ENCODE data around the gene NAV2.

The NAV2 gene

GRCh38 chr11:19879307-19880087 lies 166.9 kb downstream of the NAV2 start:
- ATAC-seq (ENCODE audit: insufficient read depth, low read depth) (no peak), DNase-seq (no peak)
- no peak overlapping the region for H3K4me3 ChIP-seq (ENCODE audit: low read depth in 1 of 2, low read length in 2 of 2)
- no peak overlapping the region for H3K9ac ChIP-seq (ENCODE audit: low read depth, low read length)
- no peaks in the 10 kb centered on the region; the same call in 1 of the 2 replicates for H4K20me1 ChIP-seq (ENCODE audit: insufficient read depth, low read length)
- no peaks in the 10 kb centered on the region for H3K4me1 ChIP-seq (ENCODE audit: insufficient read depth, low read length)
- no peaks in the 10 kb centered on the region for H3K79me2 ChIP-seq (ENCODE audit: insufficient read depth, low read length)
- H2AFZ ChIP-seq (ENCODE audit: low read depth, low read length), result no peak overlapping the region
- no peaks in the 10 kb centered on the region for H3K36me3 ChIP-seq (ENCODE audit: insufficient read depth, low read length)
- H3K27ac ChIP-seq (ENCODE audit: low read length), result no peak overlapping the region
- TF ChIP-seq EZH2 (IDR thresholded peaks at IDR 0.05; ENCODE audit: borderline replicate concordance, low read depth, low read length, severe bottlenecking), result no peak
- no peak for TF ChIP-seq CTCF (IDR thresholded peaks at IDR 0.05; ENCODE audit: borderline replicate concordance, extremely low read depth, low read length, poor library complexity, severe bottlenecking)
- H3K4me2 ChIP-seq (ENCODE audit: insufficient read depth, low read length), result no peak overlapping the region
- H3K9me3 ChIP-seq (ENCODE audit: insufficient read depth, low read length, severe bottlenecking), result no peaks in the 10 kb centered on the region
- H3K27me3 ChIP-seq (ENCODE audit: insufficient read depth, low read length, poor library complexity), result peaks cover 3% of the 10 kb centered on the region

GRCh38 chr11:19880088-19880345 lies 167.4 kb downstream of the NAV2 start:
- no peak for TF ChIP-seq EZH2 (IDR thresholded peaks at IDR 0.05; ENCODE audit: borderline replicate concordance, low read depth, low read length, severe bottlenecking)
- no peak for TF ChIP-seq CTCF (IDR thresholded peaks at IDR 0.05; ENCODE audit: borderline replicate concordance, extremely low read depth, low read length, poor library complexity, severe bottlenecking)
- no peaks in the 10 kb centered on the region for H3K36me3 ChIP-seq (ENCODE audit: insufficient read depth, low read length)
- ATAC-seq (ENCODE audit: insufficient read depth, low read depth), result no peak
- H3K9ac ChIP-seq (ENCODE audit: low read depth, low read length), result no peak overlapping the region
- no peak overlapping the region for H3K4me2 ChIP-seq (ENCODE audit: insufficient read depth, low read length)
- peaks cover 3% of the 10 kb centered on the region for H3K27me3 ChIP-seq (ENCODE audit: insufficient read depth, low read length, poor library complexity)
- H3K4me1 ChIP-seq (ENCODE audit: insufficient read depth, low read length), result no peaks in the 10 kb centered on the region
- no peak overlapping the region for H2AFZ ChIP-seq (ENCODE audit: low read depth, low read length)
- no peak for DNase-seq
- no peaks in the 10 kb centered on the region for H3K79me2 ChIP-seq (ENCODE audit: insufficient read depth, low read length)
- H3K9me3 ChIP-seq (ENCODE audit: insufficient read depth, low read length, severe bottlenecking), result no peaks in the 10 kb centered on the region
- H3K4me3 ChIP-seq (ENCODE audit: low read depth in 1 of 2, low read length in 2 of 2), result no peak overlapping the region
- no peak overlapping the region for H3K27ac ChIP-seq (ENCODE audit: low read length)
- no peaks in the 10 kb centered on the region; the same call in 1 of the 2 replicates for H4K20me1 ChIP-seq (ENCODE audit: insufficient read depth, low read length)

GRCh38 chr11:19881177-19881576 lies 168.5 kb downstream of the NAV2 start:
- TF ChIP-seq EZH2 (IDR thresholded peaks at IDR 0.05; ENCODE audit: borderline replicate concordance, low read depth, low read length, severe bottlenecking) (no peak), CTCF (IDR thresholded peaks at IDR 0.05; ENCODE audit: borderline replicate concordance, extremely low read depth, low read length, poor library complexity, severe bottlenecking) (no peak)
- Histone ChIP-seq H3K27me3 (ENCODE audit: insufficient read depth, low read length, poor library complexity) (peaks cover 3% of the 10 kb centered on the region), H3K9ac (ENCODE audit: low read depth, low read length) (no peak overlapping the region), H4K20me1 (ENCODE audit: insufficient read depth, low read length) (no peaks in the 10 kb centered on the region; the same call in 1 of the 2 replicates), H3K4me3 (ENCODE audit: low read depth in 1 of 2, low read length in 2 of 2) (no peak overlapping the region), H3K4me2 (ENCODE audit: insufficient read depth, low read length) (no peak overlapping the region), H3K27ac (ENCODE audit: low read length) (no peak overlapping the region), H3K36me3 (ENCODE audit: insufficient read depth, low read length) (no peaks in the 10 kb centered on the region), H2AFZ (ENCODE audit: low read depth, low read length) (no peak overlapping the region), H3K9me3 (ENCODE audit: insufficient read depth, low read length, severe bottlenecking) (no peaks in the 10 kb centered on the region), H3K79me2 (ENCODE audit: insufficient read depth, low read length) (no peaks in the 10 kb centered on the region), H3K4me1 (ENCODE audit: insufficient read depth, low read length) (no peaks in the 10 kb centered on the region)
- ATAC-seq (ENCODE audit: insufficient read depth, low read depth) (no peak), DNase-seq (no peak)

All from DND-41 (cell line).